ENCODE measurements around the gene GPBAR1.
"Not testable (repeated sequence)": the region's sequence is repeated elsewhere in the genome, so short reads cannot be mapped to it uniquely, and the experiment has no call there.

Gene GPBAR1

DNA sequence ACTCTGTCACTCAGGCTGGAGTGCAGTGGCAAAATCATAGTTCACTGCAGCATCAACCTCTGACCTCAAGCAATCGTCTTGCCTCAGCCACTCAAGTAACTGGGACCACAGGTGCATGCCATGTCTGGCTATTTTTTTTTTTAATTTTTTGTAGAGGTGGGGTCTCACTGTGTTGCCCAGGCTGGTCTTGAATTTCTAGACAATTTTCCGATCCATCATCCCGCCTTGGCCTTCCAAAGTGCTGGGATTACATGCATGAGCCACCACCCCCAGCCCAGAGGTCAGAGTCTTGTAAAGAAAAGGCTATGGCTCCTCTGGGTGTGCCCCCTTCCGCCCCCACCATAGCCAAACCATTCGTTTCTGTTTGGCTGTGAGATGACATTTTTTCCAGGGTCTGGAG, 44.6 kb downstream of the GPBAR1 start:
- no peak for DNase-seq (ENCODE audit: extremely low read depth in 1 of 2, low read depth in 1 of 2)

- DNase-seq (ENCODE audit: extremely low read depth in 1 of 2, low read depth in 1 of 2): no peak
These were observed 45.5 kb downstream of the GPBAR1 start for GRCh38 chr2:218306184-218306920.

DNA sequence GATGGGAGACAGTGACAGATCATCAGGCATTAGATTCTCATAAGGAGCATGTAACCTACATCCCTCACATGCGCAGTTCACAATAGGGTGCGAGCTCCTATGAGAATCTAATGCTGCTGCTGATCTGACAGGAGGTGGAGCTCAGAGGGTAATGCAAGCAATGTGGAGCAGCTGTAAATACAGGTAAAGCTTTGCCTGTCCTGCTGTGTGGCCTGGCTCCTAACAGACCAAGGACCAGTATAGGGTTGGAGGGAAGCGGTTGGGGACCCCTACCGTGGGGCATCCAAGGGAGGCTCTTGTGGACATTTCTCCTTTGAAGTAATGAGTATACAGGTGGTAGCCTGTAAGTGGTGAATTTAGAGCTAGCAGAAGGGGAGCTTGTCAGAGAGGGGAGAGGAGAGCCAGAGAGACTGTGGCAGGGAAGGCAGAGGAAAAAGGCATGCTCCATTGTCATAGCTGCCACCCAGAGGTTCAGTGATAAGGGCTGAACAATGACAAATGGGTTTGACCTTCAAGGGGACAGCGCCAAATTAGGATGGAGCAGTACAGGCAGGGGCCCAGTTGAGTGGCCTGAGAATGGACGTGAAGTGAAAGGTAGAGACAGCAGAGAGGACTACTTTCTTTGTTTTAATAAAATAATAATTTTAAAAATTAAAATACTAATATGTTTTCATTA, 46.7 kb downstream of the GPBAR1 start:
- no peak for DNase-seq (ENCODE audit: extremely low read depth in 1 of 2, low read depth in 1 of 2)

DNA sequence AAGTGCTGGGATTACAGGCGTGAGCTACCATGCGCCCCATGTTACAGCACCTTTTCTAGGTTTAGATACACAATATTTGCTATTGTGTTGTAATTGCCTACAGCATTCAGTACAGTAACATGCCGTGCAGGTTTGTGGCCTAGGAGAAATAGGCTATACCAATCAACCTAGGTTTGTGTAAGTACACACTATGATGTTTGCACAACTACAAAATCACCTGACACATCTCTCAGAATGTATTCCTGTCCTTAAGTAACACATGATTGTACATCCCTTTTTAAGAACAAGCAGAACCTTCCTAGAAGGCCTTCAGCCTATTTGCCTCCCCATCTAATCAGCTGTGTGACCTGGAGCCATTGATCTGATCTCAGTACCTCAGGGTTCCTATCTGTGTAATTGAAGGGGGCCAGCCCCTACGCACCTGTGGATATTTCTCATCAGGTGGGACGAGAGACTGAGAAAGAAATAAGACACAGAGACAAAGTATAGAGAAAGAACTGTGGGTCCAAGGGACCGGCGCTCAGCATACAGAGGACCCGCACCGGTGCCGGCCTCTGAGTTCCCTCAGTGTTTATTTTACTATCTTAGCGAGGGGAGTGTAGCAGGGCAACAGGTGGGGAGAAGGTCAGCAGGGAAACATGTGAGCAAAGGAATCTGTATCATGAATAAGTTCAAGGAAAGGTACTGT, 50.2 kb downstream of the GPBAR1 start:
- DNase-seq (ENCODE audit: extremely low read depth in 1 of 2, low read depth in 1 of 2): no peak

DNA sequence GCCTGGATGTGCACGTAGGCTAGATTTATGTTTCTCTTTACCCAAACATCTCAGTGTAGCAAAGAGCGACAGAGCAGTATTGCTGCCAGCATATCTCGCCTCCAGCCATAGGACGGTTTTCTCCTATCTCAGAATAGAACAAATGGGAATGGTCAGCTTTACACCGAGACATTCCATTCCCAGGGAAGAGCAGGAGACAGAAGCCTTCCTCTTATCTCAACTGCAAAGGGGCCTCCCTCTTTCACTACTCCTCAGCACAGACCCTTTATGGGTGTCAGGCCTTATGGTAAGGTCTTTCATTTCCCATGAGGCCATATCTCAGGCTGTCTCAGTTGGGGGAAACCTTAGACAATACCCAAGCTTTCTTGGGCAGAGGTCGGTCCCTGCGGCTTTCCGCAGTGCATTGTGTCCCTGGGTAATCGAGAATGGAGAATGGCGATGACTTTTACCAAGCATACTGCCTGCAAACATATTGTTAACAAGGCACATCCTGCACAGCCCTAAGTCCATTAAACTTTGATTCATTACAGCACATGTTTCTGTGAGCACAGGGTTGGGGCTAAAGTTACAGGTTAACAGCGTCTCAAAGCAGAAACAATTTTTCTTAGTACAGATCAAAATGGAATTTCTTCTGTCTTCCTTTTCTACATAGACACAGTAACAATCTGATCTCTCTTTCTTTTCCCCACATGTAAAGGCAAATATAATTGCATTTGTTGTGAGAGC, 50.9 kb downstream of the GPBAR1 start:
- DNase-seq (ENCODE audit: extremely low read depth in 1 of 2, low read depth in 1 of 2): not testable (repeated sequence)

GRCh38 chr2:218312267-218312756, 51.5 kb downstream of the GPBAR1 start:
- no peak for DNase-seq (ENCODE audit: extremely low read depth in 1 of 2, low read depth in 1 of 2)

DNA sequence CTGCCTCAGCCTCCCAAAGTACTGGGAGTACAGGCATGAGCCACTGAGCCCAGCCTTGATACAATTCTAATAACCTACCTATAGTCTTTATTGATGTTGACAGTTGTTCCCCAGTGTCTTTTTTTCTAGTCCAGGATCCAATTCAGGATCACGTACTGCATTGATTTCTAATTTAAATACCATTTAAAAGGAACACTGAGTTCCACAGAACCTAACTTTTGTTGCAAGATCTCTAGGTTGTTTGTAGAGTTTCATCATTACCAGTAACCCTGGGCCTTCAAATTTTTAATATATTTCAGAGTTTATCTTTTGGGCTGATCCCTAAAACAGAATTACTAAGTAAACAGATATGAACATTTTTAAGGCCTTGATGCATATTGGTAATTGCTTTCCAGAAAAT, 52.5 kb downstream of the GPBAR1 start:
- no peak for DNase-seq (ENCODE audit: extremely low read depth in 1 of 2, low read depth in 1 of 2)

Measured in activated CD8-positive, alpha-beta memory T cell treated with anti-CD3 and anti-CD28 coated beads for 1 hour (primary cell).